GM12878 (cell line): ENCODE results near the gene PBRM1. TPM values are rescaled to one million over a fixed set of nuclear protein-coding genes. Genes with fewer than 3 reads are reported as not detected.

ENCODE experiments used
- ATAC-seq: fragments of 200-7000 bp; cut with Tn5 transposase; 3 replicates; pipeline ENCODE4 v1.9.1; 2020; ENCODE audit warnings: mild to moderate bottlenecking, moderate library complexity
- BruUV-seq: library from RNA; stranded (reverse); fragments of 400-500 nt; replicated peaks from 2 replicates; lab custom pipeline; 2021; lab: Mats Ljungman, UMichigan
- CTCF ChIA-PET: fragments of 300-600 bp; sonication (Branson Sonifier 250); formaldehyde crosslinking; extraction: SDS; loops from one replicate; lab custom pipeline; 2021; ENCODE audit warnings: inconsistent platforms; lab: Yijun Ruan, JAX
- POLR2A ChIA-PET: fragments of 350-600 bp; formaldehyde crosslinking; extraction: SDS; loops from one replicate; lab custom pipeline; 2021; ENCODE audit warnings: inconsistent platforms; lab: Charles Lee
- RAD21 ChIA-PET: fragments of 300-600 bp; sonication (Branson Sonifier 250); formaldehyde crosslinking; loops from one replicate; lab custom pipeline; 2023; ENCODE audit warnings: antibody characterized with exemption; ENCODE audit not compliant: unreplicated experiment; lab: Charles Lee
- SMC1A ChIA-PET: fragments of 300-600 bp; sonication (Branson Sonifier 250); formaldehyde crosslinking; loops from one replicate; lab custom pipeline; 2023; ENCODE audit not compliant: unreplicated experiment, uncharacterized antibody; lab: Charles Lee
- DNase-seq: peaks from one replicate; pipeline ENCODE4 v3.0.0-alpha.2; 2011; ENCODE audit warnings: low read depth, low spot score
- FAIRE-seq: peaks from 3 replicates; lab custom pipeline; 2011; peaks lifted over from hg19 to GRCh38; lab: Jason Lieb, UNC
- H2AFZ ChIP-seq: 2 replicates; pipeline ENCODE4 v1.6.0; 2011; ENCODE audit warnings: low read depth, low read length, control low read depth; ENCODE audit not compliant: control insufficient read depth
- H3K27ac ChIP-seq: 2 replicates; pipeline ENCODE4 v1.5.1; 2011; ENCODE audit warnings: control low read depth; ENCODE audit not compliant: control insufficient read depth, insufficient read depth
- H3K27me3 ChIP-seq, 2 experiments: replicated peaks in 1 of 2; 2 replicates each; pipeline versions ENCODE4 v1.6.0 to v1.6.1; 2011; ENCODE audit warnings: low read length in 1 of 2; ENCODE audit not compliant: control insufficient read depth in 2 of 2, insufficient read depth in 2 of 2
- H3K36me3 ChIP-seq, 2 experiments: 2 replicates each; pipeline ENCODE4 v1.5.1; 2011; ENCODE audit warnings: low read length in 1 of 2; ENCODE audit not compliant: control insufficient read depth in 2 of 2, insufficient read depth in 2 of 2
- H3K4me1 ChIP-seq: 2 replicates; pipeline ENCODE4 v1.6.1; 2011; ENCODE audit warnings: mild to moderate bottlenecking, low read length, moderate library complexity, mixed read lengths; ENCODE audit not compliant: control insufficient read depth, insufficient read depth
- H3K4me2 ChIP-seq: 2 replicates; pipeline ENCODE4 v1.6.0; 2011; ENCODE audit warnings: control low read depth; ENCODE audit not compliant: control insufficient read depth, insufficient read depth
- H3K4me3 ChIP-seq: fragments of 200-600 bp; sonication (generic); 2 replicates; pipeline ENCODE4 v1.5.1; 2016
- H3K79me2 ChIP-seq: 2 replicates; pipeline ENCODE4 v1.6.0; 2011; ENCODE audit warnings: low read length; ENCODE audit not compliant: control insufficient read depth, insufficient read depth
- H3K9ac ChIP-seq: 2 replicates; pipeline ENCODE4 v1.8.0; 2011; ENCODE audit warnings: low read length, control low read depth, mixed read lengths; ENCODE audit not compliant: control insufficient read depth, insufficient read depth
- H3K9me3 ChIP-seq: replicated peaks from 3 replicates; pipeline ENCODE4 v1.5.1; 2011; ENCODE audit warnings: mild to moderate bottlenecking, low read length; ENCODE audit not compliant: control insufficient read depth, insufficient read depth
- H4K20me1 ChIP-seq: 2 replicates; pipeline ENCODE4 v1.6.0; 2011; ENCODE audit not compliant: control insufficient read depth, insufficient read depth
- BCL11A ChIP-seq: IDR thresholded peaks from 2 replicates; pipeline ENCODE4 v1.6.1; 2011; ENCODE audit warnings: low read depth, low read length
- FOS ChIP-seq: IDR thresholded peaks from 3 replicates; pipeline ENCODE4 v1.6.1; 2011; ENCODE audit warnings: borderline replicate concordance; ENCODE audit not compliant: insufficient read length; ENCODE audit errors: extremely low read depth
- HDGF ChIP-seq: fragments of 450-650 bp; IDR thresholded peaks from 2 replicates; pipeline ENCODE4 v1.6.1; 2016; ENCODE audit warnings: antibody characterized with exemption
- MTA3 ChIP-seq: IDR thresholded peaks from 2 replicates; pipeline ENCODE4 v1.6.1; 2012; ENCODE audit warnings: low read length, inconsistent platforms, borderline replicate concordance
- MYB ChIP-seq: fragments of 150-350 bp; IDR thresholded peaks from 2 replicates; pipeline ENCODE4 v1.6.1; 2014; ENCODE audit warnings: mild to moderate bottlenecking, low read depth, low read length, borderline replicate concordance
- RAD21 ChIP-seq: IDR thresholded peaks from 2 replicates; pipeline ENCODE4 v1.6.1; 2011; ENCODE audit warnings: mild to moderate bottlenecking, low read depth, low read length, moderate library complexity; ENCODE audit not compliant: insufficient read depth
- TARDBP ChIP-seq: IDR thresholded peaks from 2 replicates; pipeline ENCODE4 v1.6.1; 2016; ENCODE audit warnings: borderline replicate concordance
- TBL1XR1 ChIP-seq: IDR thresholded peaks from 2 replicates; pipeline ENCODE4 v1.6.1; 2012; ENCODE audit warnings: low read depth, low read length, improper control_type of control experiment
- ZNF384 ChIP-seq: IDR thresholded peaks from 2 replicates; pipeline ENCODE4 v1.6.1; 2012; ENCODE audit warnings: low read depth, mild to moderate bottlenecking, low read length, improper control_type of control experiment, borderline replicate concordance
- WGBS: methylation state at CpG from one replicate; pipeline ENCODE4 v1.1.6; 2016; ENCODE audit warnings: low lambda C conversion rate; ENCODE audit not compliant: insufficient replicate concordance, insufficient coverage; ENCODE audit errors: missing lambda C conversion rate; 5-methylcytosine and 5-hydroxymethylcytosine counted together
- in situ Hi-C: fragments of 300-500 bp; cut with MboI; formaldehyde crosslinking; loops from 9 replicates; pipeline ENCODE4 v1.14.3; 2018; ENCODE audit warnings: mixed read lengths
- intact Hi-C: fragments of 100-400 bp; cut with micrococcal nuclease; formaldehyde crosslinking; loops from one replicate; pipeline ENCODE4 v1.14.2; 2022; ENCODE audit not compliant: unreplicated experiment
- polyA plus RNA-seq, 11 experiments: library from polyadenylated mRNA; depleted of rRNA in 4 of 11; unstranded in 6 of 11; stranded (reverse) in 5 of 11; fragments of >200 nt; fragmentation: Nextera tagmentation in 4 of 11; fragmentation: Illumina TruSeq in 1 of 11; extraction: Ambion mirVana in 4 of 11; extraction: Trizol in 1 of 11; gene quantifications; 1 replicate in 1 of 11; 2 replicates in 10 of 11; pipeline versions ENCODE4 v1.2.1 to v1.2.3, GENCODE V29; 2011 to 2016; ENCODE audit warnings: inconsistent platforms in 2 of 11, missing spikeins in 2 of 11, low read depth in 1 of 11
- total RNA-seq, 4 experiments: library from RNA; depleted of rRNA in 3 of 4; stranded (reverse); fragments of >200 nt in 3 of 4; fragmentation: Illumina TruSeq in 1 of 4; extraction: Trizol in 1 of 4; gene quantifications; 2 replicates each; pipeline versions ENCODE4 v1.2.1 to v1.2.3, GENCODE V29; 2013 to 2021
- TF ChIP-seq, protein P1 (sequence below): IDR thresholded peaks from 2 replicates; pipeline ENCODE4 v1.6.1; 2012; ENCODE audit warnings: low read depth, low read length, improper control_type of control experiment
- TF ChIP-seq, protein P2 (sequence below): fragments of 450-650 bp; IDR thresholded peaks from 2 replicates; pipeline ENCODE4 v1.6.1; 2017; ENCODE audit warnings: borderline replicate concordance

PBRM1 gene
- total and polyA plus RNA-seq, 10 of the 15 experiments (the other 5 are each of a cell fraction or from before 2014, with no cell fraction given) = 8.9 to 88.9 (median 39.3) TPM

DNA sequence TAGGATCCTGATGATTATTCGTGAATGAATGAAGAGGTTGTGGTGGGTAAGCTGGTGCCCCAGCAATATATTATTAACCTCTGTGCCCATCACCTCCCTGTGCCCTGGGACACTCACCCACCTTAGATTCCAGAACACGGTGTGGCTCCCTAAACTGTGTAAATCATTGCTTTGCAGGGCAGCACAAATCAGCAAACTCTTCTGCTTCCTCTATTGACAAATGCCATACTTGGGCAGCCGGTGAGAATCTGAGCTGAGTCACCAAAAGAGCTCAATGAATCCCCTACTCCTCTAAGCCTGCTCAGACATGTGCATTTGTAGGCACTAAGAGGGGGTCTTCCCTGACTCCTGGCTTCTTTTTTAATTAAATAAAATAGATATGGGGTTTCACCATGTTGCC is 133.6 kb downstream of the PBRM1 start:
- in situ Hi-C loops = no loop called here
- FAIRE-seq = no peak
- BruUV-seq = no TSS peak
- Histone ChIP-seq H3K4me3 (no peak overlapping the region), H3K4me2 (no peak overlapping the region), H3K4me1 (no peaks in the 10 kb centered on the region), H4K20me1 (no peaks in the 10 kb centered on the region), H3K27me3 (no peaks in the 10 kb centered on the region), H3K79me2 (no peaks in the 10 kb centered on the region), H3K27ac (no peak overlapping the region), H3K36me3 (peaks cover 5 to 39% of the 10 kb centered on the region in 2 experiments; a peak in 3 of 4 replicates), H3K9me3 (no peaks in the 10 kb centered on the region), H3K9ac (no peak overlapping the region), H2AFZ (no peak overlapping the region)
- RAD21 ChIA-PET = no interaction called here
- SMC1A ChIA-PET = interaction anchor here (1.3 kb wide), 1 partner anchor 21 kb away, joined by 4 read pairs; no protein-coding TSS in a partner anchor
- no peak for DNase-seq
- 98% methylated on average over 3 of the region's 3 CpGs for WGBS
- intact Hi-C loops = no loop called here
- CTCF ChIA-PET = interaction anchor here (1.1 kb wide), 1 partner anchor 8 kb away, joined by 3 read pairs; no protein-coding TSS in a partner anchor
- POLR2A ChIA-PET = interaction anchor here (1.7 kb wide), 1 partner anchor 11 kb away, joined by 4 read pairs; no protein-coding TSS in a partner anchor
- ATAC-seq = no peak
- TF ChIP-seq RAD21 (no peak), HDGF (no peak), ZNF384 (no peak), TARDBP (no peak), TBL1XR1 (no peak), MYB (no peak), MTA3 (no peak), FOS (no peak), BCL11A (no peak)
- TF ChIP-seq, protein P1, sequence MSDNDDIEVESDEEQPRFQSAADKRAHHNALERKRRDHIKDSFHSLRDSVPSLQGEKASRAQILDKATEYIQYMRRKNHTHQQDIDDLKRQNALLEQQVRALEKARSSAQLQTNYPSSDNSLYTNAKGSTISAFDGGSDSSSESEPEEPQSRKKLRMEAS = no peak
- TF ChIP-seq, protein P2, sequence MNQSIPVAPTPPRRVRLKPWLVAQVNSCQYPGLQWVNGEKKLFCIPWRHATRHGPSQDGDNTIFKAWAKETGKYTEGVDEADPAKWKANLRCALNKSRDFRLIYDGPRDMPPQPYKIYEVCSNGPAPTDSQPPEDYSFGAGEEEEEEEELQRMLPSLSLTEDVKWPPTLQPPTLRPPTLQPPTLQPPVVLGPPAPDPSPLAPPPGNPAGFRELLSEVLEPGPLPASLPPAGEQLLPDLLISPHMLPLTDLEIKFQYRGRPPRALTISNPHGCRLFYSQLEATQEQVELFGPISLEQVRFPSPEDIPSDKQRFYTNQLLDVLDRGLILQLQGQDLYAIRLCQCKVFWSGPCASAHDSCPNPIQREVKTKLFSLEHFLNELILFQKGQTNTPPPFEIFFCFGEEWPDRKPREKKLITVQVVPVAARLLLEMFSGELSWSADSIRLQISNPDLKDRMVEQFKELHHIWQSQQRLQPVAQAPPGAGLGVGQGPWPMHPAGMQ = no peak
